Activated CD4-positive, alpha-beta T cell treated with anti-CD3 and anti-CD28 coated beads, Interleukin-2, amount 50 U/mL, for 16 hours (primary cell): ENCODE data around the gene LPA.
"Not testable (repeated sequence)": the region's sequence is repeated elsewhere in the genome, so short reads cannot be mapped to it uniquely, and the experiment has no call there.

Experiments used
- DNase-seq: peaks from one replicate; pipeline ENCODE4 v3.0.0-alpha.2; 2020

Gene LPA, protein sequence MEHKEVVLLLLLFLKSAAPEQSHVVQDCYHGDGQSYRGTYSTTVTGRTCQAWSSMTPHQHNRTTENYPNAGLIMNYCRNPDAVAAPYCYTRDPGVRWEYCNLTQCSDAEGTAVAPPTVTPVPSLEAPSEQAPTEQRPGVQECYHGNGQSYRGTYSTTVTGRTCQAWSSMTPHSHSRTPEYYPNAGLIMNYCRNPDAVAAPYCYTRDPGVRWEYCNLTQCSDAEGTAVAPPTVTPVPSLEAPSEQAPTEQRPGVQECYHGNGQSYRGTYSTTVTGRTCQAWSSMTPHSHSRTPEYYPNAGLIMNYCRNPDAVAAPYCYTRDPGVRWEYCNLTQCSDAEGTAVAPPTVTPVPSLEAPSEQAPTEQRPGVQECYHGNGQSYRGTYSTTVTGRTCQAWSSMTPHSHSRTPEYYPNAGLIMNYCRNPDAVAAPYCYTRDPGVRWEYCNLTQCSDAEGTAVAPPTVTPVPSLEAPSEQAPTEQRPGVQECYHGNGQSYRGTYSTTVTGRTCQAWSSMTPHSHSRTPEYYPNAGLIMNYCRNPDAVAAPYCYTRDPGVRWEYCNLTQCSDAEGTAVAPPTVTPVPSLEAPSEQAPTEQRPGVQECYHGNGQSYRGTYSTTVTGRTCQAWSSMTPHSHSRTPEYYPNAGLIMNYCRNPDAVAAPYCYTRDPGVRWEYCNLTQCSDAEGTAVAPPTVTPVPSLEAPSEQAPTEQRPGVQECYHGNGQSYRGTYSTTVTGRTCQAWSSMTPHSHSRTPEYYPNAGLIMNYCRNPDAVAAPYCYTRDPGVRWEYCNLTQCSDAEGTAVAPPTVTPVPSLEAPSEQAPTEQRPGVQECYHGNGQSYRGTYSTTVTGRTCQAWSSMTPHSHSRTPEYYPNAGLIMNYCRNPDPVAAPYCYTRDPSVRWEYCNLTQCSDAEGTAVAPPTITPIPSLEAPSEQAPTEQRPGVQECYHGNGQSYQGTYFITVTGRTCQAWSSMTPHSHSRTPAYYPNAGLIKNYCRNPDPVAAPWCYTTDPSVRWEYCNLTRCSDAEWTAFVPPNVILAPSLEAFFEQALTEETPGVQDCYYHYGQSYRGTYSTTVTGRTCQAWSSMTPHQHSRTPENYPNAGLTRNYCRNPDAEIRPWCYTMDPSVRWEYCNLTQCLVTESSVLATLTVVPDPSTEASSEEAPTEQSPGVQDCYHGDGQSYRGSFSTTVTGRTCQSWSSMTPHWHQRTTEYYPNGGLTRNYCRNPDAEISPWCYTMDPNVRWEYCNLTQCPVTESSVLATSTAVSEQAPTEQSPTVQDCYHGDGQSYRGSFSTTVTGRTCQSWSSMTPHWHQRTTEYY (N-terminal part only)

DNA sequence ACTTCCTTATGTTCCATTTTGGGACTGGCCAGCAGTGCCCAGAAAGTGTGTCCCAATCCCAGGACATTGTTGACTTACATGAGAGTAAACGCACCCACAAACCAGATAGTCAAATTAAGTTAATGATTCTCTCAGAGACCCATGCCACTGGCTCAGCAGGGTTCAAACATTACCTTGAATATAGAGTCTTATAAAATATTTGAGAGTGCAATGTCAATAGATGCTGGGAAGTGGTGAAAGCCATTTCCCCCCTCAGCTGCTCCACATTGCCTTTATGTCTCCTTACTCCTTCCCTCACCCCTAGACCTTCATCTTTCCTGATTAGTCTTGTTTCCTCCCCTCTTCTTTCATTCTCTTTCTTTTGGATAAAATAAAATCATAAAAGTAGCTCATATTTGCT, at the start of gene LPA:
TSS of gene LPA (minus strand) at position 78 of the 400 bp plus-strand sequence. CDS start at position 17, 61 bp downstream.
- DNase-seq, result not testable (repeated sequence)

- DNase-seq, result not testable (repeated sequence)
Measured at GRCh38 chr6:160708993-160709392, 44.9 kb upstream of the LPA start.

GRCh38 chr6:160704688-160705087, 40.6 kb upstream of the LPA start:
- DNase-seq, result not testable (repeated sequence)

GRCh38 chr6:160701918-160702680, 38.0 kb upstream of the LPA start, which contains the start of gene PLG:
Gene PLG (plus strand): TSS chr6:160702244. CDS start chr6:160702305, 61 bp downstream.
- DNase-seq, result not testable (repeated sequence)

DNA sequence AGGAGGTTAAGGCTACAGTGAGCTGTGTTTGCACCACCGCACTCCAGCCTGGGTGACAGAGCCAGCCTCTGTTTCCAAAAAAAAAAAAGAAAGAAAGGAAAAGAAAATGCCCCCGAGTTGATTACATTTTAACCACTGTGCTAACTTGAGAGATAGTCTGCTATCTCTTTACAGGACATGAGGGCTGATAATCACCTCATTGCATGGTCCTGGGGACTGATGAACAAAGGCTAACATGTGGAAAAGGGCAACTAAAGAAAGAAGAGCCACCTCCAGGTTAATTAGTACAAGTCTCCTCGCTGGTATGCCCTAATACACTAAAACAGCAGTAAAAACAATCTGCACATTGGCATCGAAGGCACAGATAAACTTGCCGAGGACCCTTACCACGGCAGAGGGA, 33.8 kb upstream of the LPA start:
- DNase-seq, result no peak

- not testable (repeated sequence) for DNase-seq
Measured at GRCh38 chr6:160696884-160697283, 32.8 kb upstream of the LPA start.

GRCh38 chr6:160695622-160696021, 31.5 kb upstream of the LPA start:
- not testable (repeated sequence) for DNase-seq

- not testable (repeated sequence) for DNase-seq
Measured at GRCh38 chr6:160695025-160695424, 30.9 kb upstream of the LPA start.

DNA sequence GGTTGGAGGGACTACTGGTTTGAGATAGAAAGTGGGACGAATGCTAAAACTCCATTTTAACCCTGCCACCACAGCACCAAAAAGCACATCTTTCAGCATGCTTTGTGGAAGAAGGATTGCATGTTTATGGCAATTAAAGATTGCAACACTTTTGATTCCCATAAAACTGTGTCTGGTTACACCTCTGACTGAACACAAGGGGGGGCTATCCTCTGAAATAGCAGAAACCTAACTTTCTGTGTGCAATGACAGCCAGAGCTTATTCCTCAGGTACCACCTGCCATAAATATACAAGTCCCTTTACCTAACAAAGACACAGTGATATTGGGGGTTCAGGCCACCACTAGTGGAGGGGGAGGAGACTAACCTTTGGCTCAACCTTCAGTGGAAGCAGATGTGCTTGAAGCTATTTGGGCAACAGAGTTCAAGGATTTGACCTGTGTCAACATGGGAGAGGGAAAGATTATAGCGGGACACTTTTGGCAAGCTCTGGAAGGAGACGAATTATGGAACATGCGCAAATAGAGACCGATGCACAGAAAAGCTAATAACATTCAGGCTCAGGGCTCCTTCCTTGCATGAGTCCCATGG, 28.4 kb upstream of the LPA start:
- DNase-seq, result no peak

DNA sequence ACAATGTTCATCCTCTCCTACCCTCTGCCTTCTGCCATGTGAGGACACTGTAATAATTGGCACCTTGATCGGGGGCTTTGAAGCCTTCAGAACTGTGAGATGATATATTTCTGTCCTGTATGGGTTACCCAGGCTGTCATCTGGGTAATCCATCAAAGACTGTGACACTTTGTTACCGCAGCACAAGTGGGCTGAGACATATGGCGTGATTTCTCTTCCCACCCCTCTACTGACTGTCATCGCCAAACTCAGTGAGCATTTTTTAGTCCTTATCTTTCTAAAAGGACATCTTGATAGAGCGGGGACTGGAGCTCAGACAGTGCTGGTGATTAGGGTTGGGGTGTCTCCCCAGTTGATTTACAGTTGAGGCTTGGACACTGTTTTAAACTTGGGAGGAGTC, 27.5 kb upstream of the LPA start:
- no peak for DNase-seq

DNA sequence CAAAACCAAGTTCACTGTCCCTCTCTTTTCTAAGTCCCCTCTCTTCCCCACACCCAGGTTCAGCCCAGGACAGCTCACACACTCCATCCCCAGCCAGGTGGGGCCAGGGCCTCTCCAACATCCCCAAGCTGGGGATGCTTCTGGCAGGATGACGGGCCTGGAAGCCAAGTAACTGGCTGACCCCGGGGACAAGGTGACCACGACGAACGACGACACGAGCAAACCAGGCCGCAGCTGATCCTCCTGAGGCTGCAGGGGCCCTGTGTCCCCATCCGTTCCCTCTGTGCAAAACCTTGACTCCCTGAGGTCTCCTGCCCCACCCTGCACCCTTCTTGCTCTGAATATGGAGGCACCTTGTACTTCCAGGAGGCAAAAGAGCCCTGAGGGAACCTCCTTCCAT, 26.4 kb upstream of the LPA start:
- no peak for DNase-seq

- DNase-seq, result no peak
Measured at GRCh38 chr6:160685762-160686450, 21.8 kb upstream of the LPA start.

- not testable (repeated sequence) for DNase-seq
Measured at GRCh38 chr6:160685101-160685761, 21.2 kb upstream of the LPA start.

- no peak for DNase-seq
Measured at GRCh38 chr6:160679402-160679769, 15.3 kb upstream of the LPA start.

- no peak for DNase-seq
Measured at GRCh38 chr6:160678744-160679401, 14.8 kb upstream of the LPA start.

GRCh38 chr6:160678230-160678629, 14.2 kb upstream of the LPA start:
- no peak for DNase-seq

- DNase-seq, result not testable (repeated sequence)
Measured at GRCh38 chr6:160676418-160676817, 12.3 kb upstream of the LPA start.

- DNase-seq, result no peak
Measured at GRCh38 chr6:160668589-160668988, 4.5 kb upstream of the LPA start.

GRCh38 chr6:160667639-160668481, 3.8 kb upstream of the LPA start:
- DNase-seq, result peak; percentile 43
